SJSA1 (cell line): ENCODE results near the gene LRCH3. TPM values are rescaled to one million over a fixed set of nuclear protein-coding genes. Genes with fewer than 3 reads are reported as not detected.
"Not testable (repeated sequence)": the region's sequence is repeated elsewhere in the genome, so short reads cannot be mapped to it uniquely, and the experiment has no call there.

Experiments
- DNase-seq, 2 experiments: peaks; one replicate each; pipeline ENCODE4 v3.0.0-alpha.2; 2015 to 2020; ENCODE audit warnings: low spot score in 2 of 2, low read depth in 1 of 2
- H3K27ac ChIP-seq: fragments of 250-450 bp; sonication (Bioruptor Pico); 2 replicates; pipeline ENCODE4 v1.5.1; 2020; ENCODE audit warnings: mild to moderate bottlenecking, moderate library complexity
- H3K27me3 ChIP-seq: fragments of 250-450 bp; sonication (Bioruptor Pico); replicated peaks from 2 replicates; pipeline ENCODE4 v1.5.1; 2020; ENCODE audit warnings: mild to moderate bottlenecking, moderate library complexity
- H3K36me3 ChIP-seq: fragments of 250-450 bp; sonication (Bioruptor Pico); 2 replicates; pipeline ENCODE4 v1.5.1; 2020; ENCODE audit warnings: mild to moderate bottlenecking
- H3K4me1 ChIP-seq: fragments of 250-450 bp; sonication (Bioruptor Pico); replicated peaks from 2 replicates; pipeline ENCODE4 v1.6.1; 2021; ENCODE audit warnings: mild to moderate bottlenecking
- H3K4me3 ChIP-seq: fragments of 250-450 bp; sonication (Bioruptor Pico); 2 replicates; pipeline ENCODE4 v1.5.1; 2020; ENCODE audit warnings: mild to moderate bottlenecking
- H3K9me3 ChIP-seq: fragments of 250-450 bp; sonication (Bioruptor Pico); replicated peaks from 2 replicates; pipeline ENCODE4 v1.5.1; 2020; ENCODE audit warnings: mild to moderate bottlenecking
- total RNA-seq: library from RNA; depleted of rRNA; stranded (reverse); fragments of >200 nt; shearing (Covaris generic); gene quantifications from 2 replicates; pipeline ENCODE4 v1.2.3, GENCODE V29; 2014; rRNA removed

LRCH3 gene
- total RNA-seq, 1 experiment from 2014 or later = 21.2 TPM

- no peaks in the 10 kb centered on the region for H3K27me3 ChIP-seq
- H3K4me3 ChIP-seq = no peak overlapping the region
- DNase-seq = no peak
- no peaks in the 10 kb centered on the region for H3K9me3 ChIP-seq
- H3K36me3 ChIP-seq = no peaks in the 10 kb centered on the region
- H3K4me1 ChIP-seq = no peaks in the 10 kb centered on the region
- no peak overlapping the region for H3K27ac ChIP-seq
Measured at GRCh38 chr3:197913641-197914380, 122.8 kb downstream of the LRCH3 start.

GRCh38 chr3:197921429-197922275, 130.6 kb downstream of the LRCH3 start:
- not testable (repeated sequence) for H3K4me3 ChIP-seq, H3K9me3 ChIP-seq, DNase-seq, H3K36me3 ChIP-seq, H3K27me3 ChIP-seq, H3K4me1 ChIP-seq, H3K27ac ChIP-seq

DNA sequence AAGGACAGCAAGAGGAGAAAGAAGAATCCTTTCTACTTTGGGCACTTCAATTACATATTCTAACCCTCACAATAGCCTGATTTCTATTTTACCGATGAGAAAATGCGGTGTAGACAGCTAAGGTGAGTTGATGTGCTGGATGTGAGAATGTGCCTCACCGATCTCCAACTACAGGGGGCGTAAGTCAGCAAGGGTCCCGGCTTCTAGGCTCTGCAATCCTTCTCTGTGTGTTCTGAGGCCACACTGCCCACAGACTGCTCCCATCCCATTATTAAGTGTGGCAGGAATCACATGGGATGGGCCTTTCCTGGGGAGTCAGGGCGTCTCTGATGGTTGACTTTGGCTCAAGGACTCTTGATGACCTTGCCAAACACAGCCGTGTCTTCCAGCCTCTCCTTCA, 135.4 kb downstream of the LRCH3 start:
- Histone ChIP-seq H3K9me3 (no peaks in the 10 kb centered on the region), H3K27ac (no peak overlapping the region), H3K27me3 (no peaks in the 10 kb centered on the region), H3K36me3 (no peaks in the 10 kb centered on the region), H3K4me3 (no peak overlapping the region), H3K4me1 (no peaks in the 10 kb centered on the region)
- DNase-seq = no peak

- H3K9me3 ChIP-seq, H3K4me3 ChIP-seq, H3K27me3 ChIP-seq, H3K36me3 ChIP-seq, H3K4me1 ChIP-seq, DNase-seq, H3K27ac ChIP-seq: not testable (repeated sequence)
Measured at GRCh38 chr3:197927578-197927977, 136.5 kb downstream of the LRCH3 start.

GRCh38 chr3:197936819-197937384, 145.8 kb downstream of the LRCH3 start:
- H3K27me3 ChIP-seq = no peaks in the 10 kb centered on the region
- H3K36me3 ChIP-seq = no peaks in the 10 kb centered on the region
- no peak for DNase-seq
- H3K27ac ChIP-seq = no peak overlapping the region
- no peaks in the 10 kb centered on the region for H3K4me1 ChIP-seq
- H3K9me3 ChIP-seq = no peaks in the 10 kb centered on the region
- no peak overlapping the region for H3K4me3 ChIP-seq

Other genes starting within 250 kb of the LRCH3 start
- 7.9 and 20.0 TPM in 2 replicates for gene BDH1, start 235.3 kb upstream of the LRCH3 start, total RNA-seq
- gene RUBCN, start 54.4 kb upstream of the LRCH3 start, total RNA-seq = 7.0 and 10.4 TPM in 2 replicates
- 20.9 and 52.2 TPM in 2 replicates for gene FYTTD1, start 41.4 kb upstream of the LRCH3 start, total RNA-seq
- 395 and 511 TPM in 2 replicates for gene RPL35A, start 158.9 kb downstream of the LRCH3 start, total RNA-seq
- gene LMLN, start 169.0 kb downstream of the LRCH3 start, total RNA-seq = 1.3 and 1.9 TPM in 2 replicates